IPS-15b (cell line): ENCODE results near the gene DNAJC17.
A peak's percentile ranks its signal among the peaks of the same experiment; 100 is the strongest.

Source experiments
- H3K27me3 ChIP-seq: one replicate; pipeline ENCODE4 v1.6.1; 2013; ENCODE audit warnings: low read length; ENCODE audit not compliant: control insufficient read depth, insufficient read depth
- H3K36me3 ChIP-seq: one replicate; pipeline ENCODE4 v1.6.1; 2013; ENCODE audit warnings: low read length; ENCODE audit not compliant: control insufficient read depth, insufficient read depth
- H3K4me1 ChIP-seq: one replicate; pipeline ENCODE4 v1.6.1; 2013; ENCODE audit warnings: mild to moderate bottlenecking, low read length; ENCODE audit not compliant: control insufficient read depth, insufficient read depth
- H3K4me3 ChIP-seq: one replicate; pipeline ENCODE4 v1.5.1; 2013; ENCODE audit warnings: low read depth, low read length
- H3K9ac ChIP-seq: one replicate; pipeline ENCODE4 v1.6.1; 2013; ENCODE audit warnings: low read depth, mild to moderate bottlenecking, low read length
- H3K9me3 ChIP-seq: one replicate; pipeline ENCODE4 v1.6.1; 2013; ENCODE audit warnings: mild to moderate bottlenecking, low read length; ENCODE audit not compliant: control insufficient read depth, insufficient read depth

The DNAJC17 gene, protein sequence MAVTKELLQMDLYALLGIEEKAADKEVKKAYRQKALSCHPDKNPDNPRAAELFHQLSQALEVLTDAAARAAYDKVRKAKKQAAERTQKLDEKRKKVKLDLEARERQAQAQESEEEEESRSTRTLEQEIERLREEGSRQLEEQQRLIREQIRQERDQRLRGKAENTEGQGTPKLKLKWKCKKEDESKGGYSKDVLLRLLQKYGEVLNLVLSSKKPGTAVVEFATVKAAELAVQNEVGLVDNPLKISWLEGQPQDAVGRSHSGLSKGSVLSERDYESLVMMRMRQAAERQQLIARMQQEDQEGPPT

DNA sequence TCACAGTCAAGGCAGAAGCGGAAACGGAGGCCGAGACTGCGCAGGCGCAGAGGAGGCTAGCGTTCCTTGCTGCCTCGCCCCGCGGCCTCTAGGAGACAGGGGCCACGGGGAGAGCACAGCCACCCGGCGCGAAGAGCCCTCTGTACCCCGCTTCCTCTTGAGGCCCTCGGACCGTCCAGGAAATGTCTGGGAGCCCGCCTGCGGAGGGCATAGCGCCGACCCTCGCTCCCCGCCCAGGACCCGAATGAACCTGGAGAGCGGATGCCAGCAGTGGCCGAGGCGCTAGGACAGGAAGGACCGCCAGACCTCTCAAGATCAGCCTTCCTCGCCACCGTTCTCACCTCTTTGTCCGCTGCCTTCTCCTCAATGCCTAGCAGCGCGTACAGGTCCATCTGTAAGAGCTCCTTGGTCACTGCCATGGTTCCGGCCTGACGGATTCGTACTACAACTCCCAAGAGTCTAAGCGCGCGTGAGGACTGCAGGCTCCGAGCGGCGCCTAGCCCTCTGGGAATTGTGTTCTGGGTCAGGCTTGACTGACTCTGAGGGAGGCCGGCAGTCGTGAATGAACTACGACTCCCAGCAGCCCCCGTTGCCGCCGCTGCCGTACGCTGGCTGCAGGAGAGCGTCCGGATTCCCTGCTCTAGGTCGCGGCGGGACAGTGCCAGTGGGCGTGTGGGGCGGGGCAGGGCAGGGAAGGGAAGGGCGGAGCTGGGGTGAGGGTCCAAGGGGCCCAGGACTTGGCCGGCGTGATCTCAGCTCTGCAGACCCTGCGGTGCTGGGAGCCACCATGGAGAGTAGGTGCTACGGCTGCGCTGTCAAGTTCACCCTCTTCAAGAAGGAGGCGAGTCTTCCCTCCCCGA lies at the start of gene DNAJC17, which contains the start of gene ZFYVE19:
TSS of gene DNAJC17 (minus strand) at position 446 of the 860 bp plus-strand sequence. CDS start at position 419, 27 bp downstream.
TSS of gene ZFYVE19 (plus strand) at position 62 of the 860 bp plus-strand sequence. CDS start at position 563, 501 bp downstream.
- peak within 1 kb of the TSS; percentile 83 for H3K9ac ChIP-seq
- H3K36me3 ChIP-seq = peaks cover 3% of the 10 kb centered on the region
- peak within 1 kb of the TSS; percentile 95 for H3K4me3 ChIP-seq
- H3K4me1 ChIP-seq = no peaks in the 10 kb centered on the region
- H3K9me3 ChIP-seq = no peaks in the 10 kb centered on the region
- H3K27me3 ChIP-seq = no peaks in the 10 kb centered on the region

DNA sequence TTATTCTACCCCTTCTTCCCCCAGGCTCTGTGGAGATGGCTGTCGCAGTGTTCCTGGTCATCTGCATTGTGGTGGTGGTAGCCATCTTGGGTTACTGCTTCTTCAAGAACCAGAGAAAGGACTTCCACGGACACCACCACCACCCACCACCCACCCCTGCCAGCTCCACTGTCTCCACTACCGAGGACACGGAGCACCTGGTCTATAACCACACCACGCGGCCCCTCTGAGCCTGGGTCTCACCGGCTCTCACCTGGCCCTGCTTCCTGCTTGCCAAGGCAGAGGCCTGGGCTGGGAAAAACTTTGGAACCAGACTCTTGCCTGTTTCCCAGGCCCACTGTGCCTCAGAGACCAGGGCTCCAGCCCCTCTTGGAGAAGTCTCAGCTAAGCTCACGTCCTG lies 49.5 kb upstream of the DNAJC17 start:
- no peak overlapping the region for H3K9ac ChIP-seq
- no peak overlapping the region for H3K4me3 ChIP-seq
- H3K36me3 ChIP-seq = peaks cover 36% of the 10 kb centered on the region
- H3K4me1 ChIP-seq = no peaks in the 10 kb centered on the region
- H3K9me3 ChIP-seq = no peaks in the 10 kb centered on the region
- no peaks in the 10 kb centered on the region for H3K27me3 ChIP-seq

DNA sequence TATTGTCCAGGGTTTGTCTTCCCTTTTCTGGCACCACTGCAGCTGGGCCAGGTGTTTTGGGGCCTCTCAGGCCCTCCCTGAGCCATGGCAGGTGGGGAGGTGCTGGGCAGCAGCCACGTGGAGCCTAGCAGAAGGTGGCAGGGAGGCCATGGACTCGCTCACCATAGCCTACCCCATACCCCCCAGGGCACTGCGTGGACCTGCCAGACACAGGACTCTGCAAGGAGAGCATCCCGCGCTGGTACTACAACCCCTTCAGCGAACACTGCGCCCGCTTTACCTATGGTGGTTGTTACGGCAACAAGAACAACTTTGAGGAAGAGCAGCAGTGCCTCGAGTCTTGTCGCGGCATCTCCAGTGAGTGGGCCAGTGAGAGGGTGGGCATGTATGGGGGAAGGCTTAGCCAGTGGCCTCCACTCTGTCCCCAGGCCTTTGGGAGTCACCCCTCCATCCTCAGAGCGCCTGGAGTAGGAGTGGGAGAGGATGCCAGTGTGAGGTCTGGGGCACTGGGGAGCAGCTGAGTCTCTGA lies 48.5 kb upstream of the DNAJC17 start:
- no peaks in the 10 kb centered on the region for H3K4me1 ChIP-seq
- H3K36me3 ChIP-seq = peaks cover 39% of the 10 kb centered on the region
- H3K9me3 ChIP-seq = no peaks in the 10 kb centered on the region
- H3K4me3 ChIP-seq = no peak overlapping the region
- H3K27me3 ChIP-seq = no peaks in the 10 kb centered on the region
- no peak overlapping the region for H3K9ac ChIP-seq

DNA sequence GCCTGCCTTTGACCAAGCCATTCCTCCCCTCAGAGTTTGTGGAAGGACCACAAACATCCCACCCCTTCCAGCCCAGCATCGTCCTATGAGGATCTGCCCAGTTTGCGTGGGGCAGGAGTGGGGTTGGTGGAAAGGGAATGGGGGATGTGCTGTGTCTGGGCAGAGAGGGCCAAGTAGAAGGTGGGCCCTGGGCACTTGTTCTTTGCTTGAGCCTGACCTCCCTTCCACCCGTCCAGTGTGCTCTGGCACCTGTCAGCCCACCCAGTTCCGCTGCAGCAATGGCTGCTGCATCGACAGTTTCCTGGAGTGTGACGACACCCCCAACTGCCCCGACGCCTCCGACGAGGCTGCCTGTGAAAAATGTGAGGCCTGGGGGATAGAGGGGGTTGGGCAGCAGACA lies 46.9 kb upstream of the DNAJC17 start:
- no peak overlapping the region for H3K4me3 ChIP-seq
- H3K9ac ChIP-seq = no peak overlapping the region
- no peaks in the 10 kb centered on the region for H3K9me3 ChIP-seq

DNA sequence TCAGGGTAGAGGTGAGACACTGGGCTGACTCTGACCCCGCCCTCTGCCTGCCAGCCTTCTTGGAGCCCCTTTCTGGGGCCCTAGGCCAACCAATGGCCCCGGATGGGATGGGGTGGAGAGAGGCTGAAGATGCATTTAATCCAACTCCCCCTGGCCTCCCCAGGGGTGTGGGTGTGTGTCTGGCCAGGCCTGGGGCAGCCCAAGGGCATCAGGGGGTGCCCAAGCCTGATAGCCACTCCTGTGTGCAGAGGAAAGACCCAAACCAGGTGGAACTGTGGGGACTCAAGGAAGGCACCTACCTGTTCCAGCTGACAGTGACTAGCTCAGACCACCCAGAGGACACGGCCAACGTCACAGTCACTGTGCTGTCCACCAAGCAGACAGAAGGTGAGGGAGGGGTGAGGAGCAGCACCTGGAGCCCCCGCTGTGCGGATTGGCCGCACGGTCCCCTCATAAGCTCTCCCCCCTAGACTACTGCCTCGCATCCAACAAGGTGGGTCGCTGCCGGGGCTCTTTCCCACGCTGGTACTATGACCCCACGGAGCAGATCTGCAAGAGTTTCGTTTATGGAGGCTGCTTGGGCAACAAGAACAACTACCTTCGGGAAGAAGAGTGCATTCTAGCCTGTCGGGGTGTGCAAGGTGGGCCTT lies 46.1 kb upstream of the DNAJC17 start:
- Histone ChIP-seq H3K36me3 (peaks cover 50% of the 10 kb centered on the region), H3K27me3 (no peaks in the 10 kb centered on the region), H3K4me1 (no peaks in the 10 kb centered on the region), H3K9me3 (no peaks in the 10 kb centered on the region), H3K9ac (no peak overlapping the region), H3K4me3 (no peak overlapping the region)

More for the DNA sequence above, 46.9 kb upstream of the DNAJC17 start:
- peaks cover 50% of the 10 kb centered on the region for H3K36me3 ChIP-seq
- H3K27me3 ChIP-seq = no peaks in the 10 kb centered on the region
- no peaks in the 10 kb centered on the region for H3K4me1 ChIP-seq

DNA sequence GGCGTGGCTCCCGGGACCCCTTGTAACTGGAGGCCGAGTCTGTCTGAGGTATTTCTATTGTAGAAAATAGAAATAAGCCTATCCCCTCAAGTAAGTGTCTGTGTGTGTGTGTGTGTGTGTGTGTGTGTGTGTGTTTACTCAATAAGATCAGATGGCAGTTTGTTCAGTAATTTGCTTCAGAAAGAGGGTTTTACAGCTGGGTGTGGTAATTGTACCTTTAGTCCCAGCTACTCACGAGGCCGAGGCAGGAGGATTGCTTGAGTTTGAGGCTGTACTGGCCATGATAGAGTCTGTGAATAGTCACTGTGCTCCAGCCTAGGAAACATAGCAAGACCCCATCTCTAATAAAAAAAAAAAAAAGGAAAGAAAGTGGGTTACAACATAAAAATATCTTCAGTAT lies 45.3 kb upstream of the DNAJC17 start:
- Histone ChIP-seq H3K27me3 (no peaks in the 10 kb centered on the region), H3K36me3 (peaks cover 53% of the 10 kb centered on the region), H3K4me3 (no peak overlapping the region), H3K4me1 (peaks cover 6% of the 10 kb centered on the region), H3K9ac (no peak overlapping the region), H3K9me3 (no peaks in the 10 kb centered on the region)

DNA sequence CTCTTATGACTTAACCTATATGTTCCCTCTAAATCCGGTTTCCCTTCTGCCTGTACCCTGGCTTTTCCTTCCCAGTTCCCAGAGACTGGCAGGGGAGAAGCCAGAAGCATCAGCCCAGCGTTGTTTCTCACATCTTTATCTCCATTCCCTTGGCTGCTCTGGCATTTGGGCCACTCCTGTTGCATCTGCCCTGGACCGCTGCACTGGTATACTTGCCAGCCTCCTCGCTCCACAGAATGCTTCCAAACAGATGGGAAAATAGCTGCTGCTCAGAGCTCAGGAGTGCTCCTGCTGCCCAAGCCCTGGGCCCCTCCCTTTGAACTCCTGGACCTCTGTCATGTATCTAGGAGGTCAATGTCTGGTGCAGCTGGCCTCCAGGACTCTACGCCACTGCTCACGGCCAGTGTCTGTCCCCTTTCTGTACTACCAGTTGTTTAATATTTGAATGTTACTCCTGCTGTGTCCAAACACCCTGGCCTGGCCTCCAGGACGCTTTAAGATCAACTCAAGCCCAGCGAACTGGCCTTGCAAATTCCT lies 43.4 kb upstream of the DNAJC17 start:
- peaks cover 20% of the 10 kb centered on the region for H3K4me1 ChIP-seq

DNA sequence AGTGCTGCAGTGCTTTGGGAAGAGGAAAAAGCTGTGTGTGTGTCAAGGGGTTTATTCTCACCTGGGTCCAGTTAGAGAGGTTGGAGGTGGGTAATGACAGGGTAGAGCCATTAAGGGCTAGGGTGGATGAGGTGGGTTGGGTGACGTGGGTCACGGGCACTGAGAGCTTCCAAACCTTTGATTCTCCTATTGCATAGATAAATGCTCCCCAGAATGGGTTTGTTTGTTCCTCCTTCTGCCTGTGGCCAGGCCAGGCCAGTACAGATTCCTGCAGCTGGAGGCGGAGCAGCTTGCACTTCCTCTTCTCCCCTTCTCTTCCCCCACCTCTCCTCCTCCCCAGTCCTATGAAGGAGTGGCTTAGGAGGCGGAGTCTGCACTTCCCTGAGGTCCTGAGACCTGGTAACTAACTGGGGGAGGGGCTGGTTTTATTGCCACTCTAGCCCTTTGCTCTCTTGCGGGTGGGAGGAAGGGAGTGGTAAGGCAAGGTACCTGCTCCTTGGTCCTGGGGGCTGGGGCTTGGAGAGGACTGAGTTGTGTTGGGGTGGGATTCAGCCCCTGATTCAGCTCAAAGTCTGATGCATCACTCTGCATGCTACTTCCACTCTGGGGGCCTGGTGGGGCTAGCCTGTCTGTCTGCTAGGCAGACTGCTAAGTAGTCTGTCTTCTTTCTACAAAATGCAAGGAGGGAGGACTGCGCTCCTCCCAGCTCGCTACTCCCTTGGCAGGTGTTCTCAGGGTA lies 40.1 kb upstream of the DNAJC17 start:
- peaks cover 25% of the 10 kb centered on the region for H3K36me3 ChIP-seq
- peak overlapping the region; percentile 32 for H3K4me3 ChIP-seq
- peaks cover 5% of the 10 kb centered on the region for H3K27me3 ChIP-seq
- H3K9me3 ChIP-seq = no peaks in the 10 kb centered on the region
- H3K9ac ChIP-seq = peak overlapping the region; percentile 6
- H3K4me1 ChIP-seq = peaks cover 24% of the 10 kb centered on the region

More for the DNA sequence above, 43.4 kb upstream of the DNAJC17 start:
- Histone ChIP-seq H3K9me3 (no peaks in the 10 kb centered on the region), H3K36me3 (peaks cover 45% of the 10 kb centered on the region), H3K9ac (no peak overlapping the region), H3K27me3 (no peaks in the 10 kb centered on the region), H3K4me3 (no peak overlapping the region)

DNA sequence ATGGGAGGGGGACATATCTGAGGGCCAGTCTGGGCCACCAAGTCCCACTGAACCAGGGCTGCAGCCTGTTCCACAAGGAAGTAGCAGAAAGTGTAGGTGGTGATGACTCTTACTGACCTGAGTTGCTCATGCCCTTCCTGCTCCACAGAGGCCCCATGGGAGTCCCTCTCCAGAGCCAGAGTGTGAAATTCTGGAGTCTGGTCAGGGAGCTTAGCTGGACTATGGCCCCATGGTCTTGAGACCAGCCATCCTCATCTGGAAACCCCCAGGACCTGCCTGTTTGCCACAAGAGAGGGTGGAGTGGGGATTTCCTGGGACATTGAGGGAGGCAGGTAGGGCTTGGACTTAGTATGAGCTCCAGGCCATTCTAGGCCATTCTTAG lies 39.6 kb upstream of the DNAJC17 start:
- H3K36me3 ChIP-seq = peaks cover 20% of the 10 kb centered on the region
- H3K27me3 ChIP-seq = peaks cover 5% of the 10 kb centered on the region
- peak overlapping the region; percentile 6 for H3K9ac ChIP-seq
- peak overlapping the region; percentile 31 for H3K4me3 ChIP-seq
- peaks cover 24% of the 10 kb centered on the region for H3K4me1 ChIP-seq
- H3K9me3 ChIP-seq = no peaks in the 10 kb centered on the region

DNA sequence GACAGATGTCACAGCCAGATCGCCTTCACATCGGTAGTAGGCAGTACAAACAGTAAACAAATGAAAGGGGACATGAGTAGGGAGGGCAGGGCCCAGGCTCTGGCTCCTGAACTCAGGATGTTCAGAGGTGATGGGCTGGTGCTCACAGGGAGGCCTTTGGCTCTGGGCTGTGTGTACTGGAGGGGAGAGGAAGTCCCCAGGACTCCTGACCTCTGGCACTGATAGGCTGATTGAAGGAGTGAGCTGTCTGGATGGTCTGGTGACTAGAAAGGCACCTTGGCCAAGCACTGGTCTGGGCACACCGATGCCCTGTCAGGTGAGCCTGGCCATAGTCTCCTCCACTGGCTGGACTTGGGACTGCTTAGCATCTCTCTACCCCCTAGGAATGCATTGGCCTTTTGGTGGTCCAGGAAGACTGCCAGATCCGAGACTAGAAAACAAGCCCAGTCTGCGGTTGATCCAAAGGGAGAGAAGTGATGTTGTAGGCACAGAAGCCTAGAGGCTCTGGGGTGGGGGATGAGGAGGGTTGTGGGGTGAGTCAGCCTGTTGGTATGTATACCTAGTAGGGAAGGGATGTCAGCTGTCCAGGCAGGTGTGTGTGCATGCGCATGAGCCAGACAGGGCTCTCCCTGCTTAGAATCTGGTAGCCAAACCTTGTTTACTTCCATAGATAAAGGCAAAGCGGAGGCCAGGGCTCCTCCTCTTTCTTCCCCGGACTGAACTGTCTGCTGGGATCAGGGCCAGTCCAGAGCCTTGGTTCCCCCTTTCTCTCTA lies 38.4 kb upstream of the DNAJC17 start:
- Histone ChIP-seq H3K27me3 (peaks cover 5% of the 10 kb centered on the region), H3K4me3 (peak overlapping the region; percentile 97), H3K36me3 (peaks cover 15% of the 10 kb centered on the region), H3K9ac (peak overlapping the region; percentile 8), H3K4me1 (peaks cover 24% of the 10 kb centered on the region), H3K9me3 (no peaks in the 10 kb centered on the region)
